Uterus (tissue), 4 donors: ENCODE data around the gene ZP1. TPM values are rescaled to one million over a fixed set of nuclear protein-coding genes. Genes with fewer than 3 reads are reported as not detected.

Experiments
- DNase-seq, 2 donors: peaks; one replicate each; pipeline ENCODE4 v3.0.0-alpha.2; 2019 to 2020
- H3K27ac ChIP-seq, 2 donors: fragments of 200-600 bp; sonication (generic); 1 replicate in 1 of 2; 2 replicates in 1 of 2; pipeline ENCODE4 v1.5.1; 2016 to 2018
- H3K27me3 ChIP-seq, 2 donors: fragments of 200-600 bp; sonication (generic); one replicate each; pipeline ENCODE4 v1.5.1; 2018 to 2019; ENCODE audit warnings: control low read depth in 1 of 2
- H3K36me3 ChIP-seq, 2 donors: fragments of 200-600 bp; sonication (generic); one replicate each; pipeline ENCODE4 v1.5.1; 2019; ENCODE audit warnings: control low read depth in 1 of 2
- H3K4me1 ChIP-seq, 2 donors: fragments of 200-600 bp; sonication (generic); one replicate each; pipeline ENCODE4 v1.5.1; 2018 to 2019; ENCODE audit warnings: control low read depth in 1 of 2
- H3K4me3 ChIP-seq, 2 donors: fragments of 200-600 bp; sonication (generic); 1 replicate in 1 of 2; 2 replicates in 1 of 2; pipeline ENCODE4 v1.5.1; 2018 to 2019; ENCODE audit warnings: mild to moderate bottlenecking in 1 of 2
- H3K9me3 ChIP-seq, 2 donors: fragments of 200-600 bp; sonication (generic); one replicate each; pipeline ENCODE4 v1.5.1; 2019; ENCODE audit warnings: control low read depth in 1 of 2
- POLR2A ChIP-seq, 2 donors: fragments of 450-650 bp; IDR thresholded peaks; one replicate each; pipeline ENCODE4 v1.6.1; 2016; ENCODE audit warnings: antibody characterized with exemption in 2 of 2, mild to moderate bottlenecking in 1 of 2, moderate library complexity in 1 of 2
- intact Hi-C: fragments of 100-400 bp; cut with DNase I; formaldehyde crosslinking; loops from one replicate; pipeline ENCODE4 v1.15.1; 2023; ENCODE audit warnings: low total_unique reads
- total RNA-seq, 4 donors: library from RNA; depleted of rRNA in 3 of 4; stranded (reverse); fragments of >200 nt in 3 of 4; gene quantifications; one replicate each; pipeline versions ENCODE4 v1.1.0 to v1.2.4, GENCODE V29; 2014 to 2023
- TF ChIP-seq, protein P1 (sequence below), 4 experiments: fragments of 200-600 bp in 2 of 4; fragments of 450-650 bp in 2 of 4; sonication (generic) in 2 of 4; IDR thresholded peaks; one replicate each; pipeline ENCODE4 v1.5.1; 2016 to 2019; ENCODE audit warnings: antibody characterized with exemption in 4 of 4, mild to moderate bottlenecking in 2 of 4, moderate library complexity in 1 of 4
- donor health status: DM: yes; HTN: yes; CAD: no.

Gene ZP1
- total RNA-seq, 4 donors from 2014 or later: not detected

DNA sequence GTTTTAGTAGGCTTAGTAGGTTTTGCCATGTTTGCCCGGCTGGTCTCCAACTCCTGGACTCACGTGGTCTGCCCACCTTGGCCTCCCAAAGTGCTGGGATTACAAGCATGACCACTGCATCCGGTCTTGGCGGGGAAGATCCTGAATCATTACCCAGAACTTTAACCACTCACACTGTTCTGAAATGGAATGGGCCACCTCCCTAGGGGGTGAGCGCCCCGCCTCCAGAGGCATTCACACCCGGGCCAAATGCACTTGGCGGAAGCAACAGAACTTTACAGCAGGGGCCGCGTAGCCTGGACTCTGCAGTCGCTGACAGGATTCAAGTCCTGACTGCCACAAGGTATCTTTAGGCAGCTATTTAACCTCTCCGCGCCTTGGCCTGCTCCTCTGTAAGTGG lies 20.1 kb upstream of the ZP1 start:
- no peaks in the 10 kb centered on the region for H3K9me3 ChIP-seq
- H3K4me3 ChIP-seq: no peak overlapping the region
- TF ChIP-seq, protein P1, sequence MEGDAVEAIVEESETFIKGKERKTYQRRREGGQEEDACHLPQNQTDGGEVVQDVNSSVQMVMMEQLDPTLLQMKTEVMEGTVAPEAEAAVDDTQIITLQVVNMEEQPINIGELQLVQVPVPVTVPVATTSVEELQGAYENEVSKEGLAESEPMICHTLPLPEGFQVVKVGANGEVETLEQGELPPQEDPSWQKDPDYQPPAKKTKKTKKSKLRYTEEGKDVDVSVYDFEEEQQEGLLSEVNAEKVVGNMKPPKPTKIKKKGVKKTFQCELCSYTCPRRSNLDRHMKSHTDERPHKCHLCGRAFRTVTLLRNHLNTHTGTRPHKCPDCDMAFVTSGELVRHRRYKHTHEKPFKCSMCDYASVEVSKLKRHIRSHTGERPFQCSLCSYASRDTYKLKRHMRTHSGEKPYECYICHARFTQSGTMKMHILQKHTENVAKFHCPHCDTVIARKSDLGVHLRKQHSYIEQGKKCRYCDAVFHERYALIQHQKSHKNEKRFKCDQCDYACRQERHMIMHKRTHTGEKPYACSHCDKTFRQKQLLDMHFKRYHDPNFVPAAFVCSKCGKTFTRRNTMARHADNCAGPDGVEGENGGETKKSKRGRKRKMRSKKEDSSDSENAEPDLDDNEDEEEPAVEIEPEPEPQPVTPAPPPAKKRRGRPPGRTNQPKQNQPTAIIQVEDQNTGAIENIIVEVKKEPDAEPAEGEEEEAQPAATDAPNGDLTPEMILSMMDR (IDR thresholded peaks at IDR 0.05): no peak
- no peak for TF ChIP-seq POLR2A (IDR thresholded peaks at IDR 0.05)
- no peaks in the 10 kb centered on the region for H3K36me3 ChIP-seq
- intact Hi-C loops: no loop called here
- DNase-seq: no peak
- no peaks in the 10 kb centered on the region for H3K27me3 ChIP-seq
- no peaks in the 10 kb centered on the region for H3K4me1 ChIP-seq
- no peak overlapping the region for H3K27ac ChIP-seq

GRCh38 chr11:60847896-60848295 lies 19.4 kb upstream of the ZP1 start:
- intact Hi-C loops: no loop called here
- TF ChIP-seq, protein P1 (IDR thresholded peaks at IDR 0.05): no peak
- TF ChIP-seq POLR2A (IDR thresholded peaks at IDR 0.05): no peak
- Histone ChIP-seq H3K27ac (no peak overlapping the region), H3K4me1 (no peaks in the 10 kb centered on the region), H3K4me3 (no peak overlapping the region), H3K27me3 (no peaks in the 10 kb centered on the region), H3K9me3 (no peaks in the 10 kb centered on the region), H3K36me3 (no peaks in the 10 kb centered on the region)
- DNase-seq: no peak

- no peak for DNase-seq
- H3K27me3 ChIP-seq: no peaks in the 10 kb centered on the region
- intact Hi-C loops: no loop called here
- H3K36me3 ChIP-seq: no peaks in the 10 kb centered on the region
- no peak for TF ChIP-seq POLR2A (IDR thresholded peaks at IDR 0.05)
- TF ChIP-seq, protein P1 (IDR thresholded peaks at IDR 0.05): no peak
- no peaks in the 10 kb centered on the region for H3K9me3 ChIP-seq
- H3K27ac ChIP-seq: no peak overlapping the region
- no peaks in the 10 kb centered on the region for H3K4me1 ChIP-seq
- H3K4me3 ChIP-seq: no peak overlapping the region
Observed at GRCh38 chr11:60848714-60849151, 18.6 kb upstream of the ZP1 start.

GRCh38 chr11:60849641-60850520 lies 17.5 kb upstream of the ZP1 start:
- intact Hi-C loops: no loop called here
- H3K27ac ChIP-seq: no peak overlapping the region
- no peaks in the 10 kb centered on the region for H3K4me1 ChIP-seq
- no peak for DNase-seq
- no peak overlapping the region for H3K4me3 ChIP-seq
- no peaks in the 10 kb centered on the region for H3K36me3 ChIP-seq
- TF ChIP-seq, protein P1 (IDR thresholded peaks at IDR 0.05): no peak
- TF ChIP-seq POLR2A (IDR thresholded peaks at IDR 0.05): no peak
- no peaks in the 10 kb centered on the region for H3K9me3 ChIP-seq
- H3K27me3 ChIP-seq: no peaks in the 10 kb centered on the region

DNA sequence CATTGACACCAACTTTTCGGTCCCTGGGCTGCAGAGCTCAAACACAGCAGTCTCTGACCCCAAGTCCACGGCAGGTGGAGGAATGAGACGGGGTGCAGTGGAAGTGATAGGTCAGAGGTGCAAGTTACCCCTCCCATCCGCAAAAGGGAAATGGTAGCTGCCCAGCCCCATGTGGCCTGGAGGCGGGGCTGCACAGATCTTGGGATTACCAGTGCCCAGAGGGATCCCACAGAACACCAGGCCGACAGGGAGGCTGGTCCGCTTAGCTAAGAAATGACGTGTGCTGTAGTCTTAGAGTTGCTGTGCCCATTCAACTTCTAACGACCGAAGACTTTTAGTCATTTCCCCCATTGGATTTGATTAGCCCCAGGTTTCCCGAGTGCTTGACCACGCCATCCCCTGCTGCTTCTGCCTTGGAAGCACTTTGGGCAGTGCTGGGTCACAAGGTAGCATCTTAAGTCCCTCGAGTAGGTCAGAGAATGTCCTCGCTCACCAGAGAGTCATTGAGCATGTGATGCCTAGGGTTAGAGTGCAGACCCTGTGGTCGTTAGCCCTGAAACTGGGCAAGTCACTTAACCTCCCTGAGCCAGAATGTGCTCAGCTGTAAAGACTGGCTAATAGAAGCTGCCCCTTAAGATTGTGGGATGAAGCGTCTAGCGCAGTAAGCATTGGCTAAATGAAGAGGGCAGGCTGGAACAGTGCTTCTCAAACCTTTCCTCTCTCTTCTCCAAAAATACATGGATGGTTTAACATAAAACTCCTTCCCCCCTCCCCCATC lies 15.8 kb upstream of the ZP1 start:
- intact Hi-C loops: no loop called here
- no peak overlapping the region for H3K4me3 ChIP-seq
- no peaks in the 10 kb centered on the region for H3K27me3 ChIP-seq
- no peaks in the 10 kb centered on the region for H3K36me3 ChIP-seq
- TF ChIP-seq, protein P1 (IDR thresholded peaks at IDR 0.05): no peak
- TF ChIP-seq POLR2A (IDR thresholded peaks at IDR 0.05): no peak
- no peak for DNase-seq
- no peaks in the 10 kb centered on the region for H3K4me1 ChIP-seq
- H3K9me3 ChIP-seq: no peaks in the 10 kb centered on the region
- H3K27ac ChIP-seq: no peak overlapping the region
